H1 (cell line): ENCODE data around the gene ERGIC3. TPM values are rescaled to one million over a fixed set of nuclear protein-coding genes. Genes with fewer than 3 reads are reported as not detected.

Experiments used
- CTCF ChIA-PET: fragments of 300-600 bp; sonication (Branson Sonifier 250); formaldehyde crosslinking; loops from one replicate; lab custom pipeline; 2021; ENCODE audit not compliant: partially characterized antibody; lab: Charles Lee
- POLR2A ChIA-PET: fragments of 300-600 bp; sonication (Branson Sonifier 250); formaldehyde crosslinking; loops from one replicate; lab custom pipeline; 2021; ENCODE audit warnings: inconsistent platforms; ENCODE audit not compliant: partially characterized antibody; lab: Charles Lee
- DNase-seq, 2 experiments: peaks; one replicate each; pipeline versions ENCODE4 v3.0.0 to v3.0.0-alpha.2; 2010 to 2022; ENCODE audit warnings: low spot score in 2 of 2, low read depth in 1 of 2, mixed read lengths in 1 of 2
- FAIRE-seq: peaks from 2 replicates; lab custom pipeline; 2011; peaks lifted over from hg19 to GRCh38; lab: Jason Lieb, UNC
- H2AFZ ChIP-seq: 2 replicates; pipeline ENCODE4 v1.8.1; 2012; ENCODE audit warnings: low read length, inconsistent platforms
- H2AK5ac ChIP-seq: 2 replicates; pipeline ENCODE4 v1.6.1; 2013; ENCODE audit warnings: low read depth, low read length
- H2BK120ac ChIP-seq: replicated peaks from 2 replicates; pipeline ENCODE3; 2013; ENCODE audit warnings: low read depth, low read length, inconsistent platforms
- H2BK12ac ChIP-seq: 2 replicates; pipeline ENCODE4 v1.6.1; 2013; ENCODE audit warnings: low read depth, low read length
- H2BK15ac ChIP-seq: 2 replicates; pipeline ENCODE4 v1.6.1; 2013; ENCODE audit warnings: low read length
- H2BK20ac ChIP-seq: 2 replicates; pipeline ENCODE4 v1.6.1; 2013; ENCODE audit warnings: low read length
- H2BK5ac ChIP-seq: 2 replicates; pipeline ENCODE4 v1.6.1; 2013; ENCODE audit warnings: low read depth, low read length
- H3K14ac ChIP-seq: 2 replicates; pipeline ENCODE4 v1.6.1; 2013; ENCODE audit warnings: inconsistent platforms; ENCODE audit not compliant: insufficient read length
- H3K18ac ChIP-seq: 2 replicates; pipeline ENCODE4 v1.6.1; 2013; ENCODE audit warnings: low read length; ENCODE audit errors: extremely low read depth
- H3K23ac ChIP-seq: 2 replicates; pipeline ENCODE4 v1.6.1; 2013; ENCODE audit warnings: inconsistent platforms; ENCODE audit not compliant: insufficient read length
- H3K23me2 ChIP-seq: 2 replicates; pipeline ENCODE4 v1.6.1; 2013; ENCODE audit warnings: low read depth, low read length
- H3K27ac ChIP-seq: 2 replicates; pipeline ENCODE4 v1.6.1; 2011; ENCODE audit warnings: low read depth, low read length, inconsistent platforms
- H3K27me3 ChIP-seq, 4 experiments: replicated peaks in 1 of 4; 1 replicate in 1 of 4; 2 replicates in 3 of 4; pipeline versions ENCODE4 v1.6.1 to v1.8.1; 2011 to 2013; ENCODE audit warnings: low read length in 3 of 4, mild to moderate bottlenecking in 3 of 4, inconsistent platforms in 2 of 4, mixed read lengths in 2 of 4, moderate library complexity in 1 of 4; ENCODE audit not compliant: control insufficient read depth in 3 of 4, insufficient read depth in 3 of 4; ENCODE audit errors: extremely low read depth in 1 of 4
- H3K36me3 ChIP-seq, 4 experiments: 2 replicates each; pipeline versions ENCODE4 v1.6.1 to v1.8.1; 2011 to 2013; ENCODE audit warnings: mild to moderate bottlenecking in 4 of 4, low read length in 3 of 4, moderate library complexity in 2 of 4, control low read depth in 1 of 4, inconsistent platforms in 1 of 4; ENCODE audit not compliant: insufficient read depth in 4 of 4, control insufficient read depth in 2 of 4
- H3K4ac ChIP-seq: replicated peaks from 2 replicates; pipeline ENCODE3; 2013; ENCODE audit warnings: low read length, low read depth, mixed read lengths, inconsistent platforms; ENCODE audit not compliant: insufficient read length
- H3K4me1 ChIP-seq, 4 experiments: replicated peaks in 1 of 4; 1 replicate in 1 of 4; 2 replicates in 3 of 4; pipeline versions ENCODE4 v1.6.1 to v1.8.1; 2011 to 2013; ENCODE audit warnings: low read length in 3 of 4, inconsistent platforms in 2 of 4, mixed read lengths in 1 of 4; ENCODE audit not compliant: insufficient read depth in 4 of 4, control insufficient read depth in 3 of 4
- H3K4me2 ChIP-seq, 2 experiments: 2 replicates each; pipeline versions ENCODE4 v1.6.1 to v1.8.1; 2011 to 2013; ENCODE audit warnings: low read depth in 2 of 2, low read length in 2 of 2, control low read depth in 1 of 2, inconsistent platforms in 1 of 2, mild to moderate bottlenecking in 1 of 2; ENCODE audit not compliant: insufficient read depth in 1 of 2
- H3K4me3 ChIP-seq, 4 experiments: fragments of 200-600, 300-600 bp in 1 of 4; sonication (generic), shearing (Covaris generic), sonication (Bioruptor Twin) in 1 of 4; 2 replicates each; pipeline versions ENCODE4 v1.5.1 to v1.8.1; 2011 to 2016; ENCODE audit warnings: low read length in 4 of 4, low read depth in 3 of 4, control low read depth in 2 of 4, inconsistent platforms in 2 of 4, mild to moderate bottlenecking in 2 of 4, mixed read lengths in 1 of 4, moderate library complexity in 1 of 4; ENCODE audit not compliant: insufficient read depth in 2 of 4; ENCODE audit errors: extremely low read depth in 1 of 4
- H3K56ac ChIP-seq: replicated peaks from 2 replicates; pipeline ENCODE3; 2013; ENCODE audit warnings: low read depth, mild to moderate bottlenecking, mixed read lengths, low read length, inconsistent platforms; ENCODE audit not compliant: insufficient read length
- H3K79me1 ChIP-seq: 2 replicates; pipeline ENCODE4 v1.6.1; 2013; ENCODE audit warnings: low read depth, low read length, control low read depth
- H3K79me2 ChIP-seq, 2 experiments: 2 replicates each; pipeline versions ENCODE4 v1.6.1 to v1.8.1; 2012 to 2013; ENCODE audit warnings: low read length in 2 of 2, mild to moderate bottlenecking in 2 of 2, inconsistent platforms in 1 of 2; ENCODE audit not compliant: insufficient read depth in 2 of 2, control insufficient read depth in 1 of 2
- H3K9ac ChIP-seq, 4 experiments: replicated peaks in 1 of 4; 1 replicate in 1 of 4; 2 replicates in 3 of 4; pipeline versions ENCODE4 v1.6.1 to v1.8.1; 2011 to 2013; ENCODE audit warnings: low read depth in 3 of 4, low read length in 3 of 4, control low read depth in 2 of 4, mild to moderate bottlenecking in 2 of 4, moderate library complexity in 2 of 4, inconsistent platforms in 1 of 4; ENCODE audit errors: extremely low read depth in 1 of 4
- H3K9me3 ChIP-seq, 2 experiments: 2 replicates each; pipeline versions ENCODE4 v1.6.1 to v1.8.1; 2012 to 2013; ENCODE audit warnings: mild to moderate bottlenecking in 2 of 2, moderate library complexity in 2 of 2, control low read depth in 1 of 2, inconsistent platforms in 1 of 2, low read depth in 1 of 2, low read length in 1 of 2, mixed read lengths in 1 of 2; ENCODE audit not compliant: insufficient read depth in 2 of 2
- H4K20me1 ChIP-seq, 2 experiments: replicated peaks in 1 of 2; 2 replicates each; pipeline versions ENCODE3 to v1.8.1; 2011 to 2013; ENCODE audit warnings: inconsistent platforms in 2 of 2, low read length in 2 of 2, mild to moderate bottlenecking in 1 of 2; ENCODE audit not compliant: insufficient read depth in 2 of 2, control insufficient read depth in 1 of 2
- H4K5ac ChIP-seq: 2 replicates; pipeline ENCODE4 v1.6.1; 2013; ENCODE audit warnings: low read length, low read depth, mixed read lengths, inconsistent platforms; ENCODE audit not compliant: insufficient read length
- H4K8ac ChIP-seq: 2 replicates; pipeline ENCODE4 v1.8.0; 2013; ENCODE audit warnings: mild to moderate bottlenecking, moderate library complexity, low read length, inconsistent platforms; ENCODE audit not compliant: insufficient read depth; ENCODE audit errors: extremely low read depth
- H4K91ac ChIP-seq: replicated peaks from 2 replicates; pipeline ENCODE3; 2013; ENCODE audit warnings: low read length, mixed read lengths, inconsistent platforms; ENCODE audit not compliant: insufficient read length
- ASH2L ChIP-seq: fragments of 200-600, 300-600 bp; sonication (generic); IDR thresholded peaks from one replicate; pipeline ENCODE4 v1.7.1; 2017; ENCODE audit warnings: low read length
- BRCA1 ChIP-seq: IDR thresholded peaks from 2 replicates; pipeline ENCODE4 v1.6.1; 2012; ENCODE audit warnings: low read depth, low read length, improper control_type of control experiment
- CEBPB ChIP-seq: IDR thresholded peaks from 2 replicates; pipeline ENCODE4 v1.6.1; 2012; ENCODE audit warnings: low read depth, low read length
- CREB1 ChIP-seq: IDR thresholded peaks from 2 replicates; pipeline ENCODE4 v1.6.1; 2012; ENCODE audit warnings: inconsistent platforms
- KDM1A ChIP-seq: fragments of 200-600, 300-600 bp; sonication (generic); IDR thresholded peaks from 2 replicates; pipeline ENCODE4 v1.7.1; 2016; ENCODE audit warnings: mild to moderate bottlenecking, low read length, borderline replicate concordance
- POLR2A ChIP-seq, 2 experiments: IDR thresholded peaks; 1 replicate in 1 of 2; 2 replicates in 1 of 2; pipeline ENCODE4 v1.6.1; 2011; ENCODE audit warnings: low read depth in 2 of 2, low read length in 2 of 2, mild to moderate bottlenecking in 2 of 2; ENCODE audit errors: control extremely low read depth in 1 of 2
- RFX5 ChIP-seq: IDR thresholded peaks from 2 replicates; pipeline ENCODE4 v1.6.1; 2011; ENCODE audit warnings: low read depth, low read length, improper control_type of control experiment, borderline replicate concordance
- RNF2 ChIP-seq: fragments of 200-900, 300-1000 bp; sonication (generic); IDR thresholded peaks from 2 replicates; pipeline ENCODE4 v1.7.1; 2016; ENCODE audit warnings: borderline replicate concordance, low read depth, mild to moderate bottlenecking, antibody characterized with exemption, low read length; ENCODE audit not compliant: poor library complexity, severe bottlenecking; ENCODE audit errors: missing control alignments
- SIX5 ChIP-seq: IDR thresholded peaks from 2 replicates; pipeline ENCODE4 v1.6.1; 2011; ENCODE audit warnings: mild to moderate bottlenecking, low read depth, low read length
- TBP ChIP-seq: IDR thresholded peaks from 2 replicates; pipeline ENCODE4 v1.6.1; 2011; ENCODE audit warnings: low read depth, low read length, improper control_type of control experiment
- WGBS, 2 experiments: shearing (Covaris generic) in 1 of 2; methylation state at CpG; one replicate each; pipeline versions ENCODE4 v1.1.6 to v1.1.7; 2013 to 2015; ENCODE audit warnings: low lambda C conversion rate in 2 of 2, mixed read lengths in 2 of 2, inconsistent platforms in 1 of 2, low coverage in 1 of 2, missing lambda C conversion rate in 1 of 2; ENCODE audit not compliant: insufficient replicate concordance in 2 of 2, insufficient coverage in 1 of 2, insufficient read length in 1 of 2; ENCODE audit errors: extremely low coverage in 1 of 2, missing lambda C conversion rate in 1 of 2; 5-methylcytosine and 5-hydroxymethylcytosine counted together
- polyA plus RNA-seq, 7 experiments: library from polyadenylated mRNA; depleted of rRNA in 3 of 7; stranded (reverse) in 5 of 7; unstranded in 2 of 7; fragments of >200 nt in 5 of 7; fragments of 200-250 nt in 2 of 7; gene quantifications; 1 replicate in 5 of 7; 2 replicates in 1 of 7; 4 replicates in 1 of 7; pipeline versions ENCODE4 v1.2.1 to v1.2.3, GENCODE V29; 2011 to 2013; ENCODE audit warnings: missing spikeins in 2 of 7, mixed read lengths in 2 of 7
- total RNA-seq: library from RNA; stranded (reverse); fragmentation: NEBNext Ultra II Directional; extraction: Animal tissue kit (Norgen Biotek cat#: 25700); gene quantifications from 2 replicates; pipeline ENCODE4 v1.2.1, GENCODE V29; 2021
- TF ChIP-seq, protein P1 (sequence below): IDR thresholded peaks from 2 replicates; pipeline ENCODE4 v1.6.1; 2012; ENCODE audit warnings: inconsistent platforms
- TF ChIP-seq, protein P2 (sequence below): IDR thresholded peaks from 2 replicates; pipeline ENCODE4 v1.6.1; 2012; ENCODE audit warnings: low read length, inconsistent platforms

The ERGIC3 gene
- total and polyA plus RNA-seq, 2 of the 8 experiments (the other 6 are each of a cell fraction or from before 2014, with no cell fraction given), result 178 to 341 TPM

DNA sequence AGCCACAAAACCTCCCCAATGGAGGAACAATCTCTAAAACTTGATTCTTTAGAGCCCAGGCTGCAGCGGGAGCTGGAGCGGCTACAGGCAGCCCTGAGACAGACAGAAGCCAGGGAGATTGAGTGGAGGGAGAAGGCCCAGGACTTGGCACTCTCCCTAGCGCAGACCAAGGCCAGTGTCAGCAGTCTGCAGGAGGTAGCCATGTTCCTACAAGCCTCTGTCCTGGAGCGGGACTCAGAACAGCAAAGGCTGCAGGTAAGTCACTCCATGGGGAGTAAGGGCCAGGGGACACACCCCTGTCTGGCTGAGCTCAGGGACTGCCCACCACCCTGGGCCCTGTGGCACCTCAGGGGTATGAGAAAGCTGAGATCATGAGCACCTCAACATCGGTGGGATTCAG, 37.1 kb upstream of the ERGIC3 start:
- Histone ChIP-seq H4K91ac (no peak overlapping the region), H3K27me3 (no peaks in the 10 kb centered on the region), H4K5ac (no peak overlapping the region), H3K56ac (no peak overlapping the region), H3K36me3 (peaks cover 12 to 50% (median 40%) of the 10 kb centered on the region in 4 experiments), H3K23me2 (no peaks in the 10 kb centered on the region; the same call in 1 of the 2 replicates), H3K79me2 (no peaks in the 10 kb centered on the region), H2BK20ac (no peak overlapping the region), H2AFZ (no peak overlapping the region), H3K4ac (no peak overlapping the region), H2BK5ac (no peak overlapping the region), H2BK12ac (no peak overlapping the region), H3K14ac (no peak overlapping the region), H3K4me3 (no peak overlapping the region), H3K18ac (no peak overlapping the region), H4K20me1 (no peaks in the 10 kb centered on the region), H3K9me3 (no peaks in the 10 kb centered on the region), H2BK120ac (no peak overlapping the region), H3K4me2 (no peak overlapping the region), H2AK5ac (no peak overlapping the region), H3K23ac (no peak overlapping the region), H4K8ac (no peak overlapping the region; the same call in 1 of the 2 replicates), H2BK15ac (no peak overlapping the region), H3K9ac (no peak overlapping the region), H3K4me1 (no peaks in the 10 kb centered on the region), H3K79me1 (no peaks in the 10 kb centered on the region), H3K27ac (no peak overlapping the region)
- WGBS, 2 experiments, result 95% methylated on average over 5 of the region's 5 CpGs; no CpG with 5 or more reads in 1 of the 2 experiments
- ChIA-PET CTCF (interaction anchor here (0.6 to 2.8 kb wide), 4 partner anchors 8 to 400 kb away, joined by 4 to 15 read pairs (median 8); no protein-coding TSS in a partner anchor), POLR2A (interaction anchor here (1.8 kb wide), 1 partner anchor 10 kb away, joined by 8 read pairs; no protein-coding TSS in a partner anchor)
- FAIRE-seq, result no peak
- no peak for DNase-seq
- no peak for TF ChIP-seq RNF2
- no peak for TF ChIP-seq CREB1
- no peak for TF ChIP-seq RFX5
- TF ChIP-seq, protein P1, sequence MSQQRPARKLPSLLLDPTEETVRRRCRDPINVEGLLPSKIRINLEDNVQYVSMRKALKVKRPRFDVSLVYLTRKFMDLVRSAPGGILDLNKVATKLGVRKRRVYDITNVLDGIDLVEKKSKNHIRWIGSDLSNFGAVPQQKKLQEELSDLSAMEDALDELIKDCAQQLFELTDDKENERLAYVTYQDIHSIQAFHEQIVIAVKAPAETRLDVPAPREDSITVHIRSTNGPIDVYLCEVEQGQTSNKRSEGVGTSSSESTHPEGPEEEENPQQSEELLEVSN, result no peak
- TF ChIP-seq, protein P2, sequence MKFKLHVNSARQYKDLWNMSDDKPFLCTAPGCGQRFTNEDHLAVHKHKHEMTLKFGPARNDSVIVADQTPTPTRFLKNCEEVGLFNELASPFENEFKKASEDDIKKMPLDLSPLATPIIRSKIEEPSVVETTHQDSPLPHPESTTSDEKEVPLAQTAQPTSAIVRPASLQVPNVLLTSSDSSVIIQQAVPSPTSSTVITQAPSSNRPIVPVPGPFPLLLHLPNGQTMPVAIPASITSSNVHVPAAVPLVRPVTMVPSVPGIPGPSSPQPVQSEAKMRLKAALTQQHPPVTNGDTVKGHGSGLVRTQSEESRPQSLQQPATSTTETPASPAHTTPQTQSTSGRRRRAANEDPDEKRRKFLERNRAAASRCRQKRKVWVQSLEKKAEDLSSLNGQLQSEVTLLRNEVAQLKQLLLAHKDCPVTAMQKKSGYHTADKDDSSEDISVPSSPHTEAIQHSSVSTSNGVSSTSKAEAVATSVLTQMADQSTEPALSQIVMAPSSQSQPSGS, result no peak
- no peak for TF ChIP-seq KDM1A
- no peak for TF ChIP-seq CEBPB
- no peak for TF ChIP-seq TBP
- no peak for TF ChIP-seq SIX5
- no peak for TF ChIP-seq ASH2L
- TF ChIP-seq BRCA1, result no peak
- no peak for TF ChIP-seq POLR2A (IDR thresholded peaks at IDR 0.05; ENCODE audit: control extremely low read depth in 1 of 2, low read depth in 2 of 2, low read length in 2 of 2)
